Stimulated activated CD4-positive, alpha-beta T cell treated with anti-CD3 and anti-CD28 coated beads, Interleukin-15, amount 100 ng/mL, for 48 hours (primary cell): ENCODE measurements around the gene ADD1.

Experiments used
- DNase-seq, 2 donors: peaks; one replicate each; pipeline ENCODE4 v3.0.0-alpha.2; 2020; ENCODE audit warnings: low read depth in 2 of 2

The ADD1 gene

DNA sequence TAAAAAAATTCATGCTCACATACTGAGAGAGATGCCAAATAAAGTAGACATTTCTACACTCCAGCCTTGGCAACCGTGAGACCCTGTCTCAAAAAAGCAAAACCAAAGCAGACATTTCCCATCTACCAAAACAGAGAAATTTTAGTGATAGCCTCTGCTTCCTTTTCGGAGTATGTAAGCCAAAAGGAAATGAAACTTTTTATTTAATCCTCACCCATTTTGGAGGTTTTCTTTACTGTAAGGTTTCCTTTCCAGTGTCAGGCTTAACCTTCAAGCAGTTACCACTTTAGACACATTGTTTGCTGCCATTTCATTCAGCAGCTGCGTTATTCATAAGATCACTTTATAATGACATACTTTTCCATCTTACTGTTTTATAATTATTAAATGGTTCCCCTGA, 15.9 kb downstream of the ADD1 start:
- DNase-seq, result no peak

DNA sequence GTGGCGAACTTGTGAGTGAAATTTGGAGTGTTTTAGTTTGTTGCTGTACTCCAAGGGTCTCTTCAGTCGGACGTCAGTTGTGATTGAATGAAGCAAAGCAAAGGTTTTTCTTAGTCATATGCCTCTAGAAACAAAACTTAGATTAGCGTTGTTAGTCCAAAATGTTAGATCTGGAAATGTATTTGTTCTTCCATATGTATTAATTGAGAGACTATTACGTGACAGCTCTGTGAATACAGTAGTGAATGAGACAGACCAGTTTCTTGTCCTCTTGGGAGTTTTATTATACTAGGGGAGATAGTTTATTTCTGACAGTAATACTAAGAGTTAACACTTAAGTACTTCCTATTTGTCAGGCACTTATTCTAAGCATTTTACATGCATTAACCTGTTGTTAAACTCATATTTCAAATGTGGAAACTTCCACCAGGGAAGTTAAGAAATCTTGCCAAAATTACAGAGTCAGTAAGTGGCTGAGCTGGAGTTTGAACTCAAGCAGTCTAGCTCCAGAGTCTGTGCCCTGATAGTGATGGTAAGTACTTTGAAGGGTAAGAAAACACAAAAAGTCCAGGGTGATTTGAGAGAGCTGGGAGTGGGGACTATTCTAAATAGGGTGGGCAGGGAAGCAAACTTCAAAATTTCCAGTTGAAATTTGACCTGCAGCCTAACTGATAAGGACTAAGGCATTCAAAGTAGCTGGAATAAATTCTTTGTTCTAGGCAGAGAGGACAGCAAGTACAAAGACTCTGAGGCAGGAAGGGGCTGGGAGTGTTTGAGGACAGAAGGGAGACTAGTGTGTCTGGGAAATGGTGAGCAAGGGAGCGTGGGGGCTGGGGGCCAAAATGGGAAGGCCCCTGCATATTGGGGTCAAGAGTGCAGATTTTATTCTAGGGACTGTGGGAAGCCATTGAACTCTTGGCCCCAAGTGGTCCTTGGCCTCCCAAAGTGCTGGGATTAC, 17.0 kb downstream of the ADD1 start:
- DNase-seq, result no peak

DNA sequence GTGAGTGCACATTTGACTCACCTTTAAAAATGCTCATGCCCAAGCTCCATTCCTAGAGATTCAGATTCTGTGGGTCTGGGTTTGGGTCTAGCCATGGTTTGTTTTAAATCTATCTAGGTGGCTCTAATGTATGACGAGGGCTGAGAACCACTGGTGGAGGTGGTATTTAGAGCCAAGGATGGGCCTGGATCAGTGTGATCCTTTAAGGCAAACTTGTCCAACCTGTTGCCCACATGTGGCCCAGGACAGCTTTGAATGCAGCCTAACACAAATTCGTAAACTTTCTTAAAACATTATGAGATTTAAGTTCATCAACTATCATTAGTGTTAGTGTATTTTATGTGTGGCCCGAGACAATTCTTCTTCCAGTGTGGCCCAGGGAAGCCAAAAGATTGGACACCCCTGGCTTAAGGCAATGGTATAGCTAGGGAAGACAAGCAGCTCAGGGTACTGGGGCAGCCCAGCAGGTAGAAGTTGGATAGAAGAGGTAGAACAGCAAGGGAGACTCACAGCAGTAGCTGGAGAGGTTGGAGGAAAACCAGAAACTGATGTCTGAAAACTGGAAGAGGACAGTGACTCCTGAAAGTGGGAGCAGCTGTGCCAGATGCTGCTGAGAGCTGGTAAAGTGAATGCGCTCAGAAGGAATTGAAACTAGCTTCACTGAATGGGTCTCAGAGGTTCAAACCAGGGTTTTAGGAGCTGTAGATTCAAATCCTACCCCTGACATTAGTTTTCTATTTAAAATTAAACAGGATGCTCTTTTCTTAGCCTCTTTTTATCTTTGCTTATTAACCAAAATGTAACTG, 18.2 kb downstream of the ADD1 start:
- DNase-seq, result no peak

DNA sequence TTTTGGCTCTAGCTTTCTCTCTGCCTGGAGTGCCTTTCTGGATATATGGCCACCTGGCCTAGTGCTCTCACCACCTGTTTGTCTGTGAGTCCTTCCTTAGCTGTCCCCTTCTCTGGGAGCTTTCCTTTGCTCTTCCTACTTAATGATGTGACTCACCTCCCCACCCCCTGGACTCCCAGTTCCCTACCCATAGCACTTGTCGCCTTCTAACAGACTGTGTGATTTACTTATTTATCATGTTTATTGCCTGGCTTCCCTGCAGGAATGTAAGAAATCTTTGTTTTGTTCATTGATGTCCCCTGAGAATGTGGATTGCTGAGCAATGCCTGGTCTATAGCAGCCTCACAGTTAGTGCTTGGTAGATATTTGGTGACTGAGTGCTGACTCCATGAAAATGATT, 18.9 kb downstream of the ADD1 start:
- no peak for DNase-seq

DNA sequence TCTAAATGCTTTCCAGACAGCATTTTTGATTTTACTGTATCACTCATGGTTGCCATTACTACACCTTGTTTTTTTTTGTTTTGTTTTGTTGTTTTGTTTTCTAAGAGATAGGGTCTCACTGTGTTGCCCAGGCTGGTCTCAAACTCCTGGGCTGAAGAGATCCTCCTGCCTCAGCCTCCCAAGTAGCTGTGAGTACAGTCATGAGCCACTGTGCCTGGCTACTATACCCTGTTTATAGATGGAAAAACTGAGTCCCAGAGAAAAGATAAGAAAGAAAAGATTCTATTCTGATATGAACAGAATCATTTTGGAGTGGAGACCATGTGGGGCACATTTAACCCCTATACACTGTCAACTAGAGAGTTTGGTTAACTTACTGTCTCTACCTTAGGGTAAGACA, 20.0 kb downstream of the ADD1 start:
- no peak for DNase-seq

DNA sequence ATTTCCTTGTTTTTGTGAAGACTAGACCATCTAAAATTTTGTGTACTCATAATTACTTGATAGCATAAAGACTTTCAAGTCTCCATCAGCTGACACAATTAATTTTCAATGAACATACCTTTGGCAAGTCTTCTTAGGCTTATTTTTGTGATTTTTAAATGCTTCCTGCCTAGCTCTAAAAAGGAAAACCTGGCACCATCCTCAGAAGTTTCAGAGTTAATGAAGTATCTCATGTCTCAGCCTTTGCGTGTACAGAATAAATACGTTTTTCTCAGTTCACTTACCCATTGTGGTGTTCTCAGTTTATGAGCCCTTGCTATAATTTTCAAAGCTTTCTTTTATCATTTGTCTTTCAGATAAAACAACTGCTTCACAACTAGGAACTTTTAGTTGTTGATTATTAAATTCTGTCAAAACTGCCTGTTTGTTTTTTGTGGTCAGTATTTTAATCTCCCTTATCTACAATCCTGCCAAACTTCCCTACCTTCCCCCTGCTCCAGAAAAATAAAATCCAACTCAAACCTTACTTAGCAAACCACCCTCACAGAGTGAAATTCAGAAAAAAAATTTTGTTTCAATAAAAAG, 21.6 kb downstream of the ADD1 start:
- DNase-seq, result no peak

DNA sequence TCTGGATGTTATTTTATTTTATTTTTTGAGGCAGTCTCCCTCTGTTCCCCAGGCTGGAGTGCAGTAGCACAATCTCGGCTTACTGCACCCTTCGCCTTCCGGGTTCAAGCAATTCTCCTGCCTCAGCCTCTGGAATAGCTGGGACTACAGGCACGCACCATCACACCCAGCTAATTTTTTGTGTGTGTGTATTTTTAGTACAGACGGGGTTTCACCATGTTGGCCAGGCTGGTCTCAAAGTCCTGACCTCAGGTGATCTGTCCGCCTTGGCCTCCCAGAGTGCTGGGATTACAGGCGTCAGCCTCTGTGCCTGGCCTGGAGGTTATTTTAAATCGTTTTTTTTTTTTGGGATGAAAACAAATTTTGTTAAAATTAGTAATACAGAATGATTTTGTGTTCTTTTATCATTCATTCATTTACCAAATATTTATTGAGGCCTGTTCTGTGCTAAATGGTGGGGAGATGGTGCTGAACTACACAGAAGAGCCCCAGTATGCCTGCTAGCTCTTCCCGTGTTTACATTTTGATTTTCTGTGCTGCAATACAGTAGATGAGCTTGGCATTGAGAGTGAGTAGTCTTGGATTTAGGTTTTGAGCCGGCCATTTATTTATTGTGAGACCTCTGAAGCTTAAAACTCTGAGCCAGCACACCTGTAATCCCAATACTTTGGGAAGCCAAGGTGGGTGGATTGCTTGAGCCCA, 22.7 kb downstream of the ADD1 start:
- DNase-seq, result no peak

DNA sequence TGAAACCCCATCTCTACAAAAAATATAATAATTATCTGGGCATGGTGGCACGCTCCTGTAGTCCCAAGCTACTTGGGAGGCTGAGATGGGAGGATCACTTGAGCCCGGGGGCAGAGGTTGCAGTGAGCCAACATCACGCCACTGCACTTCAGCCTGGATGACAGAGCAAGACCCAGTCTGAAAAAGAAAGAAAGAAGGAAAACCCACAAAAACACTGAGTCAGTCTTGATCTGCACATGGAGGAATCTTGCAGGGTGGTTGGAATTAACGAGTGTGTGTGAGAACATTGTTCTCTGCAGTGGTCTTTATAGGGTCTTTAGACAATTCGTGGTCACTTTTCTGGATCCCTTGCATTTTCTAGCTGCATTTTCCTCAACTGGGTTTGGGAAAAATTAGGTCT, 23.2 kb downstream of the ADD1 start:
- no peak for DNase-seq

DNA sequence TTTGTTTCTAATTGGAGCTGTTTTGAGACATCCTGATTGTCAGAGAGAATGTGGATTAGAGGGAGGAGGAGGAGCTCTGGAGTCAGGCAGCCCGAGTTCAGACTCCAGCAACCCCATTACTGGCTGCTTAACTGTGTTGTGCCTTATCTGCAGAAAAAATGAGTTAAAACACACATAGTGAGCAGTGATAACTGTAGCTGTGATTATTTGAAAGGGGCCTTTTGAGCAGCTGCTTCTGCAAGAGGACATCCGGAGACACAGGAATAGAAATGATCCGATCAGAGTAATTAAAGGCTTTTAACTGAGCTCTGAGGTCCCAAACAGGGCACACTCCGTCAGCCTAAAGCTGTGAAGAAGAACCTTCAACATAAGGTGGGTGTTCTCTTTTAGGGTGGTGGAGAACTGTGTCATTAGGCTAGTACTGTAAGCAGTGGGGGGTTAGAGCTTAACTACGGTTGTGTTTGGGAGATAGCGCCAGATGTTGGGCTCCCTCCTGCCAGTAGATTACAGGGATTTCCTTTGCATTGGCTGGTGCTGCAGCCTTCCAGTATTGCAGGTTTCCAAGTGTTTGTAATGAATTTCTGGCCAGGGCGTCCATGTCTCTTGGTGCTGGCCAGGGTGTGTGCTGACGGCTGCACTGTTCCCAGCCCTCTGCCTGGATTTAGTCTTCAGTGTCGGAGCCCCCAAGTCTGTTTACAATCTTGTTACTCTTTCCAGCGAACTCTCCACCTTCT, 24.3 kb downstream of the ADD1 start:
- no peak for DNase-seq

DNA sequence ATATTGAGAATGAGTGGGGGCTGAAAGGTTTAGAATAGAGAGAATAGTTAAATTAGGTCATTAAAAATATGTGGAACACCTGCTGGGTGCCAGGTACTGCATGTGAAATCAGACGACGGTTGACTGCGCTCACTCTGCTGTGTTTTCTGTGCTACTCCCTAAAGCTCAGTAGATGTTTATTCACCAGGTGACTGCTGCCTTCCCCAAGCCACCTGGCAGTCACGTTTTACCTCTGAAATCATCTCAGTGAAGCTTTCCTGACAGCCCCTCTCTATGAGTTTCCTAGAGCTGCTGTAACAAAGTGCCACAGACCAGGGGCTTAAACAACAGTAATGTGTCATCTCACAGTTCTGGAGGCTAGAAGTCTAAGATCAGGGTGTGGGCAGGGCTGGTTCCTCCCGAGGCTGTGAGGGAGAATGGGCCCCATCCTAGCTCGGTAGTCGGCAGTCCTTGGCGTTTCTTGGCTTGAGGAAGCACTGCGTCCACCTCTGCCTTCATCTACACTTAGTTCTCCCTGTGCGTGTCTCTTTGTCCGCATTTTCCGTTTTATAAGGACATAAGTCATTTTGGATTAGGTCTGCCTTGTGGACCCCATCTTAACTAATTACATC, 25.3 kb downstream of the ADD1 start:
- no peak for DNase-seq

DNA sequence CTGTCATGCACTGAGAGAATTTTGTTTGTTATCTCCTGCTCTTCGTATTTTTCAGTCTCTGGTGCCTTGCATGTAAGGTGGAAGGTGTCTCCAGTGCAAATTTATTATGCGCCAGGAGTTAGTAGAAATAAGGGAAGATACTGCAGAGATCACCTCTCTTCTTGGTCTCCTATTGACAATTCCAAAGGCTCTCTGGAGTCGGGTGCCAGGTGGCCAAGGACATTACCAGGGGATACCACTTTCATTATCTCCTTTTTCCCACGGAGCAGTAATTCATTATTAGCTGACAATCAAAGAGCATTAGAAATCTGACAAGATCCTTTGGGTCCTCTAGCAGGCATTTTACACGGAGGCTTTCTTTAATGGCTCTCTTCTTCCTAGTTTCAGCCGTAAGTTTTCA, 26.0 kb downstream of the ADD1 start:
- DNase-seq, result no peak

DNA sequence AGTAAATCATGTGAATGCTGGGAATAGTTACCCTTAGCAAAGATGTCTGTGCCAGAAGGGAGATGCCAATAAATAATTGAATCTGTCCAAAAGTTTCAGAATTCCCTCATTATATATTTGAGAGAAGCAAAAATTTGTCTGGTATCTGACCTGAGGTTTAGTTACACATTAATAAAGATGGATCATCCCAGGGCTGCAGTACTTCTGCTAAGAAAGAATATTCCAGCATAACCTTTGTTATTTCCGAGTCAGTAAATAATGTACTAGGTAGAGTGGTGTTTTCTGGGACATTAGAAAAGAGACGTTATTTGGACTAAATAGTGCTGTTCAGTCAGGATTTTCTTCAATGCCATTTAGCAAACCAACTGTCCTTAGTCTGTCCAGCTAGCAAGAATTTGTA, 26.4 kb downstream of the ADD1 start:
- DNase-seq, result no peak

DNA sequence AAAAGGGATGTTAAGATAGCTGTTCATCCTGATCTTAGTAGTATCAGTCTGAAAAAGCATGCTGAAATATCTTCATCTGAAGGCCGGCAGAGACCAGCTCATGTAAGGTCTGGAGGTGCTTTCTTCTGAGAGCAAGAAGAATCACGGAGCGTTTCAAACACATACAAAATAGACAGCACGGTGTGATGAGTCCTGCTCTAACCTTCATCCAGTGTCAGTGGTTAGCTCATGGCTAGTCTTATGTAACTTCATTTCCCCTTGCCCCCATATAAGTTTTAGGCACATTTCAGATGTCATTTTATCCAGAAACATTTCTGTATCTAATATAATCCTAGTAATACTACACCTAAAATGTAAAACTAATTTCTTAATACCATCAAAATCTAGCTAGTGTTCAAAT, 27.8 kb downstream of the ADD1 start:
- DNase-seq, result no peak

DNA sequence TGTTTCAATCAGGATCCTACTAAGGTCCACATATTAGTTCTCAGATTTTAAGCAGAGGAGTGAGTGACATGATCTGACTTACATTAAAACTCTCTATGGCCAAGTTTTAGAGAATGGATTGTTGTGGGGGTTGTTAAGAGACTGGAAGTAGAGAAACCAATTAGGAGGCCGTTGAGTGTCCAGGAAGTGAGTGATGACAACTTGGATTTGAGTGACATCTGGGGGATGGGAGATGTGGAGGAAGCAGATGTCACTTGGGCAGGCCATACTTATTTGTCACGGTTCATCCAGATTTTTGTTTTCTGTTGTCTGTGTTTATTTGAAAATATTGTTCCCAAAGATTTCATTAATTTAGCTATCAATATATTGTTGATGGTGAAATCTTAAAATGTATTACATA, 28.3 kb downstream of the ADD1 start:
- DNase-seq, result no peak

DNA sequence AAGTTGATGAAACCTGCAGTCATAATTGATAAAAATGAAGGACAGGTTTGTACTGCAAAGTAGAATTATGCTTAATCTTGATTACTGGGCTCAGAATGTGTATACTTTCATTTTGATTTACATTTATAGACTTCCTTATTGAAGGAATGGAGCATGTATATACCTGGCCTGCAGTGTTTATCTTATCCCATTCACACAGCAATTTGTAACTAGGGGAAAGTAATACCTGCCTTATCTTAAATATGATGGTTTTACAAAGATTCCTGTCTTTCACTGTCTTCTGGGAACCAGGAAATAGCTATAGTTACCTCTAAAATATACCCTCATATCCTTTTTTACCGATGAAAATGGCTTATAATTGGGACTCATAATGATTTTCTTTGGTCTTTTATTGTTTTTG, 29.7 kb downstream of the ADD1 start:
- no peak for DNase-seq

DNA sequence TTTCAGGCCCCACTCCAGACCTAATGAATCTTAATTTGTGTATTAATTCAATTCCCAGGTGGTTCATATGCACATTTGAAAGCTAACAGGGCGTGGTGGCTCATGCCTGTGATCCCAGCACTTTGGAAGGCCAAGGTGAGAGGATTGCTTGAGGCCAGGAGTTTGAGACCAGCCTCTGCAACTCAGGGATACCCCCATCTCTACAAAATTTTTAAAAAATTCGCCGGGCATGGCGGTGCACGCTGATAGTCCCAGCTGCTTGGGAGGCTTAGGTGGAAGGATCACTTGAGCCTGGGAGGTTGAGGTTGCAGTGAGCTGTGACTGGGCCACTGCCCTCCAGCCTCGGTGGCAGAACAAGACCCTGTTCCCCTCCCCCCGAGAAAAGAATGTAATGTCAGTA, 31.2 kb downstream of the ADD1 start:
- DNase-seq, result no peak

DNA sequence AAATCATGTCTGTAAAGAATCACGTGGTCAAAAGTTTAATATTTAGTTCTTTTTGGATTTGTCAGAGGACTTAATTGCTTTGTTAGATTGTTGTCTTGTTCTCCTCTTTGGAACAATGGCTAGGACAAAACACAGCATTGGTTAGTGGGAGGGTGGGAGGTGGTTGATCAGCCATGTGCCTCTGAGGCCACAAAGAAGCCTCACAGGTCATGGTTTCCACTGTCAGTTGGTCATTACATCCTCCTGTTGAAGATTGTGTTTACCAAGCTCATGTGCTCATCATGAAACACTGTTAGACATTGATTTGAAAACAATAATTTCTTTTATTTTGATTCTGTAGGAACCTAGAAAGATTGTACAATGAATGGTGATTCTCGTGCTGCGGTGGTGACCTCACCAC, 31.9 kb downstream of the ADD1 start:
- DNase-seq, result no peak

DNA sequence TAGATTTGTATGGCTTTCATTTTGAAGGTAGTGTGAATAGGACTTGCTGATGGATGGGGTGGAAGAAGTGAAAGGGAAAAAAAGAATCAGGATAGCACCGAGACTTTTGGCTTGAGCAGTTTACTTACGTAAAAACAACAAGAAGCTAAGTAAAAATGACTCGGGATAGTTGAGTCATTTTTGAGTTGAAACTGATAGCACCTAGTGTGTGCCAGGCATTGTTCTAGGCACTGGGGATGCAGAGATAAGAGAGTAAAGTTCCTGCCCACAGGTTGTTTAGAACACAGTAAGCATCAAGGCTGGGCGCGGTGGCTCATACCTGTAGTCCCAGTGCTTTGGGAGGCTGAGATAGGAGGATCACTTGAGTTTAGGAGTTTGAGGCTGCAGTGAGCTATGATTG, 34.7 kb downstream of the ADD1 start:
- DNase-seq, result peak; percentile 6 to 23

DNA sequence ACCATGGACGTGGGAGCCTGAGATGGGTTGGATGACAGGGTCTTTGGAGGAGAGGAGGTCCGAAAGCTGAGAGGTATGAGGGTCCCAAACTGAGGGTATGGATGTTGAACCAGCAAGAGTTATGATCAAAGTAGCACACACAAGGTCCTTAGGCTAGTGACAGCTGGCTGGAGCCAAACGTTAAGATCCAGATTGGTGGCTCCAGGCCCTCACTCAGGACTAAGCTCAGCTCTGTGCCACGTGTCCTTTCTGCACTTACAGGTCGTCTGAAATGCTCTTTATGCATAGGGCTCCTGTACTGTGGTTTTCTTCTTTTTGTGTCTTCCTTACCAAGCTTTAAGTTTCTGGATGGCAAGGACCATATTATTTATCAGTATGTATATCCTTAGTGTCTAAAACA, 35.4 kb downstream of the ADD1 start:
- no peak for DNase-seq

DNA sequence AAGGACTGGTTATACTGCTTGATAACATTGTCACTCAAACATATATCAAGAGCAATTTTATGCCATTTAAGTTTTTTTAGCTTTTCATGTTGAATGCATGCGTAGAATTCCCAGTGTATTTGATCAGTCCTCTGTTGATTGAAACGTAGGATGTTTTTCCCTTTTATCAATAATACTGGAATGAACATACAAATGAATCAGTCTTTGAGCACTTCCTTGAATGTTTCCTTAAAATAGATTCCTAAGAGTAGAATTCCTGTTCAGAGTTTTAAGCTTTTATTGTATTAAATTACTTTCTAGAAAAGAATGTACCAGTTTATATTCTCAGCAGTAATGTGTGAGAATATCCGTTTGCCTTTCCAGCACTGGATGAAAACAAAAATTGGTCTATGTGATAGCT, 37.8 kb downstream of the ADD1 start:
- DNase-seq, result no peak

DNA sequence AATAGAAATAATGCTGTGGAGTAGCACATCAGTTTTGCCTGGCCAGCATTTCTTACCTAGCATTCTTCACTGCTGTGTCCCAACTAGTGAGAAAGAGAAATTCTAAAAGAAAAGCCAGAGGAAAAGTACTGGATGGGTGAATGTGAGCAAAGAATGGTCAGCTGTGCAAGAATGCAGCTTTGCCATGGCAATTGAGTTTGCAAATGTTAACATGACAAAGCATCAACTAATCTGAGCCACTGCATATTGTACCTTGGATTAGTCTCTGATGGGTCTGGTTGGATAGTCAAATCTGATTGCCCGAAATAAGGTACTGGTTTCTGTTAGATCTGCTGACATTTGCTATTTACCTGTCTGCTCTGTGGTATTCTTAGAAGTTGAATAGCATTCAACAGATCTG, 38.7 kb downstream of the ADD1 start:
- no peak for DNase-seq
